Neural cell (in vitro differentiated cells): ENCODE measurements around the gene CEACAM7.

Experiments used
- REST ChIP-seq: IDR thresholded peaks from 2 replicates; pipeline ENCODE4 v1.6.1; 2012; ENCODE audit warnings: borderline replicate concordance
- TAF1 ChIP-seq: IDR thresholded peaks from 2 replicates; pipeline ENCODE4 v1.6.1; 2012; ENCODE audit warnings: low read depth
- TF ChIP-seq, protein P1 (sequence below): fragments of 450-650 bp; IDR thresholded peaks from 2 replicates; pipeline ENCODE4 v1.5.1; 2014; ENCODE audit warnings: antibody characterized with exemption, mild to moderate bottlenecking, moderate library complexity; ENCODE audit not compliant: poor library complexity, severe bottlenecking

- TF ChIP-seq TAF1 (no peak), REST (no peak)
- TF ChIP-seq, protein P1, sequence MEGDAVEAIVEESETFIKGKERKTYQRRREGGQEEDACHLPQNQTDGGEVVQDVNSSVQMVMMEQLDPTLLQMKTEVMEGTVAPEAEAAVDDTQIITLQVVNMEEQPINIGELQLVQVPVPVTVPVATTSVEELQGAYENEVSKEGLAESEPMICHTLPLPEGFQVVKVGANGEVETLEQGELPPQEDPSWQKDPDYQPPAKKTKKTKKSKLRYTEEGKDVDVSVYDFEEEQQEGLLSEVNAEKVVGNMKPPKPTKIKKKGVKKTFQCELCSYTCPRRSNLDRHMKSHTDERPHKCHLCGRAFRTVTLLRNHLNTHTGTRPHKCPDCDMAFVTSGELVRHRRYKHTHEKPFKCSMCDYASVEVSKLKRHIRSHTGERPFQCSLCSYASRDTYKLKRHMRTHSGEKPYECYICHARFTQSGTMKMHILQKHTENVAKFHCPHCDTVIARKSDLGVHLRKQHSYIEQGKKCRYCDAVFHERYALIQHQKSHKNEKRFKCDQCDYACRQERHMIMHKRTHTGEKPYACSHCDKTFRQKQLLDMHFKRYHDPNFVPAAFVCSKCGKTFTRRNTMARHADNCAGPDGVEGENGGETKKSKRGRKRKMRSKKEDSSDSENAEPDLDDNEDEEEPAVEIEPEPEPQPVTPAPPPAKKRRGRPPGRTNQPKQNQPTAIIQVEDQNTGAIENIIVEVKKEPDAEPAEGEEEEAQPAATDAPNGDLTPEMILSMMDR: no peak
Measured at GRCh38 chr19:41700381-41701195, 12.5 kb upstream of the CEACAM7 start.
